Prostate gland (tissue), 2 donors: ENCODE results near the gene NYNRIN. TPM values are rescaled to one million over a fixed set of nuclear protein-coding genes. Genes with fewer than 3 reads are reported as not detected.
"Not testable (repeated sequence)": the region's sequence is repeated elsewhere in the genome, so short reads cannot be mapped to it uniquely, and the experiment has no call there.

Experiments used
- DNase-seq: peaks from one replicate; pipeline ENCODE4 v3.0.0-alpha.2; 2019; ENCODE audit warnings: low spot score
- H3K27ac ChIP-seq, 2 donors: fragments of 200-600 bp; sonication (generic); 2 replicates each; pipeline ENCODE4 v1.5.1; 2017 to 2019
- H3K27me3 ChIP-seq: fragments of 200-600 bp; sonication (generic); replicated peaks from 2 replicates; pipeline ENCODE4 v1.5.1; 2019; ENCODE audit not compliant: insufficient read depth
- H3K36me3 ChIP-seq, 2 donors: fragments of 200-600 bp; sonication (generic); 1 replicate in 1 of 2; 2 replicates in 1 of 2; pipeline versions ENCODE4 v1.5.1 to v1.8.1; 2017 to 2019
- H3K4me1 ChIP-seq: fragments of 200-600 bp; sonication (generic); replicated peaks from 2 replicates; pipeline ENCODE4 v1.5.1; 2019
- H3K4me3 ChIP-seq, 2 donors: fragments of 200-600 bp; sonication (generic); 2 replicates each; pipeline ENCODE4 v1.5.1; 2017 to 2019
- H3K9me3 ChIP-seq: fragments of 200-600 bp; sonication (generic); 2 replicates; pipeline ENCODE4 v1.5.1; 2017
- CTCF ChIP-seq, 4 experiments: fragments of 200-600 bp in 2 of 4; fragments of 450-650 bp in 2 of 4; sonication (generic) in 2 of 4; IDR thresholded peaks; 1 replicate in 3 of 4; 2 replicates in 1 of 4; pipeline ENCODE4 v1.5.1; 2016 to 2019; ENCODE audit warnings: antibody characterized with exemption in 4 of 4, mild to moderate bottlenecking in 2 of 4, moderate library complexity in 2 of 4
- POLR2A ChIP-seq: fragments of 450-650 bp; IDR thresholded peaks from one replicate; pipeline ENCODE4 v1.6.1; 2016; ENCODE audit warnings: antibody characterized with exemption, mild to moderate bottlenecking
- POLR2AphosphoS5 ChIP-seq: sonication (generic); formaldehyde crosslinking; IDR thresholded peaks from one replicate; pipeline ENCODE4 v1.6.1; 2017; ENCODE audit warnings: antibody characterized with exemption
- WGBS: methylation state at CpG from one replicate; pipeline ENCODE4 v1.1.5; 2018; 5-methylcytosine and 5-hydroxymethylcytosine counted together
- intact Hi-C: fragments of 100-400 bp; cut with DNase I; formaldehyde crosslinking; loops from one replicate; pipeline ENCODE4 v1.14.2; 2022
- total RNA-seq, 2 donors: library from RNA; depleted of rRNA; stranded (reverse); fragments of >200 nt; gene quantifications; one replicate each; pipeline ENCODE4 v1.1.0, GENCODE V29; 2016

The NYNRIN gene
- total RNA-seq, 2 donors from 2014 or later = 10.5 to 26.5 TPM

GRCh38 chr14:24441904-24442239 lies 43.1 kb downstream of the NYNRIN start:
- H3K4me3 ChIP-seq = peak overlapping the region; percentile 67 to 79
- H3K4me1 ChIP-seq = peaks cover 6% of the 10 kb centered on the region
- intact Hi-C loops = loop anchor here (5.0 kb wide), 1 partner anchor 200 kb away; the partner anchor contains the start of gene TINF2
- TF ChIP-seq CTCF (IDR thresholded peaks at IDR 0.05) = no peak
- no peak for TF ChIP-seq POLR2A
- TF ChIP-seq POLR2AphosphoS5 = no peak
- H3K27ac ChIP-seq = peak overlapping the region; percentile 98 to 99
- H3K36me3 ChIP-seq = peaks cover 3 to 19% of the 10 kb centered on the region in 2 donors
- H3K27me3 ChIP-seq = no peaks in the 10 kb centered on the region
- no peak for DNase-seq
- H3K9me3 ChIP-seq = no peaks in the 10 kb centered on the region
- under 1% methylated on average over 12 of the region's 12 CpGs for WGBS

GRCh38 chr14:24442240-24443052 lies 43.6 kb downstream of the NYNRIN start, which contains the start of gene SDR39U1:
Gene SDR39U1, minus strand, starts transcription at chr14:24442776. Its CDS starts 7 bp downstream, at chr14:24442769.
- Histone ChIP-seq H3K36me3 (peaks cover 1 to 13% of the 10 kb centered on the region in 2 donors), H3K4me1 (peaks cover 6% of the 10 kb centered on the region), H3K9me3 (no peaks in the 10 kb centered on the region), H3K27me3 (no peaks in the 10 kb centered on the region), H3K27ac (peak within 1 kb of the TSS; percentile 98 to 99), H3K4me3 (peak within 1 kb of the TSS; percentile 67 to 79)
- intact Hi-C loops = loop anchor here (5.0 kb wide), 1 partner anchor 200 kb away; the partner anchor contains the start of gene TINF2
- peak; percentile 95 for DNase-seq
- WGBS = under 1% methylated on average over 52 of the region's 52 CpGs
- peak in 2 of 4 experiments; percentile 0 to 10 for TF ChIP-seq CTCF (IDR thresholded peaks at IDR 0.05)
- TF ChIP-seq POLR2A = peak; percentile 89
- TF ChIP-seq POLR2AphosphoS5 = peak; percentile 99

- DNase-seq = no peak
- peak overlapping the region; percentile 67 to 79 for H3K4me3 ChIP-seq
- intact Hi-C loops = loop anchor here (5.0 kb wide), 1 partner anchor 201 kb away; the partner anchor contains the start of gene TINF2
- peaks cover 0 to 13% of the 10 kb centered on the region in 2 donors for H3K36me3 ChIP-seq
- H3K9me3 ChIP-seq = no peaks in the 10 kb centered on the region
- peak overlapping the region; percentile 98 to 99 for H3K27ac ChIP-seq
- 3% methylated on average over 7 of the region's 7 CpGs for WGBS
- TF ChIP-seq CTCF (IDR thresholded peaks at IDR 0.05) (no peak), POLR2A (no peak)
- no peaks in the 10 kb centered on the region for H3K27me3 ChIP-seq
- peaks cover 6% of the 10 kb centered on the region for H3K4me1 ChIP-seq
Measured at GRCh38 chr14:24443053-24443665, 44.4 kb downstream of the NYNRIN start.

- H3K4me1 ChIP-seq, H3K4me3 ChIP-seq, H3K27me3 ChIP-seq, H3K9me3 ChIP-seq, H3K36me3 ChIP-seq, DNase-seq, H3K27ac ChIP-seq, intact Hi-C loops: not testable (repeated sequence)
- WGBS = 94% methylated on average over 2 of the region's 2 CpGs
Measured at GRCh38 chr14:24450828-24451227, 52.0 kb downstream of the NYNRIN start.

- no peaks in the 10 kb centered on the region for H3K36me3 ChIP-seq
- TF ChIP-seq POLR2A (no peak), CTCF (IDR thresholded peaks at IDR 0.05) (no peak), POLR2AphosphoS5 (no peak)
- no peaks in the 10 kb centered on the region for H3K27me3 ChIP-seq
- H3K9me3 ChIP-seq = no peaks in the 10 kb centered on the region
- intact Hi-C loops = no loop called here
- H3K27ac ChIP-seq = no peak overlapping the region
- no peaks in the 10 kb centered on the region for H3K4me1 ChIP-seq
- H3K4me3 ChIP-seq = no peak overlapping the region
- DNase-seq = no peak
Measured at GRCh38 chr14:24456980-24457379, 58.2 kb downstream of the NYNRIN start.
